ENCODE results near the gene CAMK1D.
A peak's percentile ranks its signal among the peaks of the same experiment; 100 is the strongest.
"Not testable (repeated sequence)": the region's sequence is repeated elsewhere in the genome, so short reads cannot be mapped to it uniquely, and the experiment has no call there.

Gene CAMK1D

GRCh38 chr10:12701696-12702095 is 352.3 kb downstream of the CAMK1D start:
- peak; percentile 81 for DNase-seq (ENCODE audit: low read depth)

DNA sequence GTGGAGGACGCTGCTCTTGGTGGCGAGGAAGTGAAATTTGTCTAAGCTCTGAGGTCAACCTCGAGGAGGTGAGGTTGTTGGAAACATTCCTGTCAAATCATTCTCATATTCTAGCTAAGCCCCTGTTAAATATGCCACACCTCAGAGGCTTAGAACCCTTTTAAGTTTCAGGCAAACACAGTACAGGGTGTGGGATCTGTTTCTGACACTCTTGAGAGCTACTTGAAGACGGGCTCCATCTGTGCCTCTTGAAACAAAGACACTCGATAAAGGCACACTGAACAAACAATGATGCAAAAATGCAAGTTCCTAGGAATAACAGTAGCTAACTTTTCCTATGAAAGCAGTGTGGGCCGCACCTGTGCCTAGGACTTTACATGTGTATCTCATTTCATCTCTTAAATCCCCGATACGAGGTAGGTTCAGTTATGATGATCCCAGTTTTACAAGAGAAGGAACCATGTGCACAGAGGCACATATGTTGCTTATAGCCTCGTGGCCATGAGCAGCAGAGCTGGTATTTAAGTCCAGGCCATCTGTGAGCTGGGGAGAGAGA is 352.9 kb downstream of the CAMK1D start:
- no peak for DNase-seq (ENCODE audit: low read depth)

DNA sequence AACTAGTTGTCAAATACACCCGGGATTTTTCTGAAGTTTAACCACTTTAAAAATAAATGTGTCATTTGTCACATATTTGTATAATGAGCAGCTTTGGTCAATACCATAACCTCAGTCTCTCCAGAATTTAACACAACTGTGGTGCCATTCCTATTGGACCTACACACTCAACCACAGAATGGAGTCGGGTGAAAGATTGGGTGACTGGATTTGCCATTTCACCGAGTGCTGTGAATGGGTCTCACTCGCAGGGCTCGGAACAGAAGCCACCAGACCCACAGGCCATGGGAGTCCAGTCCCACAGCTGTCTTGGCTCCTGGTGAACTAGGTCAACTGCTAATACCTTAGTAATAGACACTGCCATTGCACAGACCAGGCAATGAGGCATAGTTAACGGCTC is 353.8 kb downstream of the CAMK1D start:
- DNase-seq (ENCODE audit: low read depth) = peak; percentile 27

DNA sequence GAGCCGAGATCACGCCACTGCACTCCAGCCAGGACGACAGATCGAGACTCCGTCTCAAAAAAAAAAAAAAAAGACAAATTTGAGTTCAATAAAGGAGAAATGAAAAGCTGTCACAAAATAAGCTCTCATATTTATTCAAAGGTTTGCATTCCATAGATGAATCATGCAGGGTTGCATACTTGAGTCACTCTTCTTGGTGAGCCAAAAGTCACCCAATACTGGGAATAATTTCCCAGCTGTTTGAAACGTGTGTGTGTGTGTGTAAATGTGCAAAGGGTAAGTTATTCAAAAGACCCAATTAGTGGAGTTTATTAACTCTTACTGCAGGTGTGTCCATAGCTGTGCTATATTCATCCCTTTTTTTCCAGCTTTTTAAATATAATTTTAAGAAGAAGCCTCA is 354.5 kb downstream of the CAMK1D start:
- peak; percentile 78 for DNase-seq (ENCODE audit: low read depth)

GRCh38 chr10:12704488-12704887 is 355.1 kb downstream of the CAMK1D start:
- no peak for DNase-seq (ENCODE audit: low read depth)

DNA sequence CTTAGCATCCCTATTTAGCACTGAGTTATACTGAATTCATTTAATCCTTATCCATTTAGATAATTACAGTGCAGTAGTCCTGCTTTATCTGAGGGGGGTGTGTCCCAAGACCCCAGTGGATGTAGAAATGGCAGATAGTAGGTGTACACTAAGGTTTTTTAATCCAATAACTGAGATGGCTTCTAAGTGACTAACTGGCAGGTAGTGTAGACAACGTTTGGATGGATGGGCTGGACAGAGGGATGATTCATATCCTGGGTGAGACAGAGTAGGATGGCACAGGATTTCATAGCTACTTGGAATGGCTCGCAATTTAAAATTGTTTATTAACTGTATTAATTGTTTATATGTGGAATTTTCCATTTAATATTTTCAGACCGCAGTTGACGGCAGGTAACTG is 356.6 kb downstream of the CAMK1D start:
- no peak for DNase-seq (ENCODE audit: low read depth)

DNA sequence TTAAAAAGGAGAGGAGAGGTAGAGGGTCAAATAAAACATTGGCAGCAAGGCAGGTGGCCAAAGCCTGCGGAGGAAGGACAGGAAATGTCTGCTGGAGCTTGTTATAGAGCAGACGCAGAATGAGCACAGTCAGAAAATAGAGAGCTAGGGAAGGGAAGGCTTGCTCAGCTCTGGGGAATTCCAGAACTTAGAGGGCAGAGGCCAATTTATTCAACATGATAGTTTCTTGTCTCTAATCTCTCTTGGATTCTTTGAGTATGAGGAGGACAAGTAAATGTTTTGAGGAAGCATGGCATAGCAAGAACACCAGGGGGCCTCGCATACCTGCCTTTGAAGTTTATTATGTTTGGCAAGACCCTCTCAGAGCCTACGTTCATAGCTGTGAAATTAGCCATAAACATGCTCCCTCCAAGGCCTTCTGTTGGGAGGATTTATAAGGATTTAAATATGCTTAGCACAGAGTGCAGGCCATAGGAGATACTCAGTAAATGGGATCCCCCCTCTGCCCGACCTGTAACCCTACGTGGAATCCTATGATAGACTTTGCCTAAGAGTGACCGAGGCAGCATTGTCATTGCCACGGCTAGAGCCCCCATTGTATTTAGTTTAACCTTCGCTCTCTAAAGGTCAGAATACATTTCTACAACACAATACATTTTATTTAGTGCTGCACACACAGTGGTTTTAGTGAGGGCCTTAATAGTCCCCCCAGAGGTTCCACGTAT is 358.3 kb downstream of the CAMK1D start:
- DNase-seq (ENCODE audit: low read depth) = peak; percentile 94

- DNase-seq (ENCODE audit: low read depth) = peak; percentile 65
Observed at GRCh38 chr10:12709000-12709401, 359.7 kb downstream of the CAMK1D start.

- DNase-seq (ENCODE audit: low read depth) = peak; percentile 68
Observed at GRCh38 chr10:12709521-12709963, 360.2 kb downstream of the CAMK1D start.

GRCh38 chr10:12710157-12710556 is 360.8 kb downstream of the CAMK1D start:
- DNase-seq (ENCODE audit: low read depth) = no peak

DNA sequence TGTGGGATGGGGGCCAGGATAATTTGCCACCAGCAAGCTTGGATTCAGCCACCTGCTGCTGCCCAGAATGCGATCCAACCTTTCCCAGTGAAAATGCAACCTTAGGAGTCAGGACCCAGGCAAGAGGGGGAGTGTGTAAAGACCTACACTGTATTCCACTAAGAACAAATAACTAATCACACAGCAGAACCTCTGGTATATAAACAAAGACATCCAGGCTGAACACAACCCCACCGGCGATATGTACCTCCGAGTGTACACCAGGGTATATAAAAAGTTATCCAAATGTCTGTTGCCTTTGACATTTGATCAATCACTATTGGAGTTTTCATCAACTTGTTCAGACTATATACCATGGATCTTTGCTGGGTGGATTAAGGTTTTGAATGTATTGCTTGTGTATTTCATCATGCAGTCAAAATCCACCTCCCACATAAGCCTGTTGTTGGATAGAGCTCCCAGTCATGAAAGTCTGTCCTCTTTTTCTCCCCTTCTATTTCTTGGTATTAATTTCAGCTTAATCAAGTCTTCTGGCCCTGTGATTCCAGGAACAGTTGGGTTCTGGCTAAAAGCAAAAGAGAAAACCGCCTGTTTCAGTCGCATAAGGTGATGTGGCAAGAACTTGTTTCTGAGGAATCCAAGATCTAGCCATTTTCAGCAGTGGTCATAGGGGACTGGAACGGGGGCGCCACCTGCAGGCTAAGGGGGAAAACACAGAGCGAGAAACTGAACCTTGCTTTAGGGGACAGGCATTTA is 361.4 kb downstream of the CAMK1D start:
- DNase-seq (ENCODE audit: low read depth) = peak; percentile 84

DNA sequence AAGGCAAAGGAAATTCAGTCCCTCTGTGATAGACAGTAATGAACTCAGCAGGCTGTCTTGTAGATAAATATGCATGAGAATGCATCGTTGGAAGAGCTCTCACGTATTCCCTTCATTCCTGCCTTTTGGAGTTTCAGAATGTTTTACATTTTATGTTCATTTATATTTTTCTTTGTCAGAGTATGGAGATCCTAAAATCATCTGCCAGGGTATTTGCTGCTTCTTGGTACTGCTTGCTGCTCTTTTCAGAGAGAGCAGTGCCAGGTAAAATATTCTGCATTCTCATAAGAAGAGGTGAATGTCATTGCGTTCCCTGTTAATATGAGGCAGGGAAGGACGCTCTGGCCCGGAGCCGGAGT is 362.0 kb downstream of the CAMK1D start:
- DNase-seq (ENCODE audit: low read depth) = no peak

GRCh38 chr10:12712293-12712983 is 363.1 kb downstream of the CAMK1D start:
- no peak for DNase-seq (ENCODE audit: low read depth)

DNA sequence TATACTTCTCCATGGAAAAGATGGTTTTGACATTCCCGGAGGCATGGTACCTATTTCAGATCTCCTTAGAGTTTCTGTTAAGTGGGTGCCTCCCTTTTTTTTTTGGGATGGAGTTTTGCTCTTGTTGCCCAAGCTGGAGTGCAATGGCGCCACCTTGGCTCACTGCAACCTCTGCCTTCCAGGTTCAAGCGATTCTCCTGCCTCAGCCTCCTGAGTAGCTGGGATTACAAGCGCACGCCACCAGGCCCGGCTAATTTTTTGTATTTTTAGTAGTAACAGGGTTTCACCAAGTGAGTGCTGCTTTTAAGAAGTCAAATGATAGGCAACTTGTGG is 363.6 kb downstream of the CAMK1D start:
- not testable (repeated sequence) for DNase-seq (ENCODE audit: low read depth)

DNA sequence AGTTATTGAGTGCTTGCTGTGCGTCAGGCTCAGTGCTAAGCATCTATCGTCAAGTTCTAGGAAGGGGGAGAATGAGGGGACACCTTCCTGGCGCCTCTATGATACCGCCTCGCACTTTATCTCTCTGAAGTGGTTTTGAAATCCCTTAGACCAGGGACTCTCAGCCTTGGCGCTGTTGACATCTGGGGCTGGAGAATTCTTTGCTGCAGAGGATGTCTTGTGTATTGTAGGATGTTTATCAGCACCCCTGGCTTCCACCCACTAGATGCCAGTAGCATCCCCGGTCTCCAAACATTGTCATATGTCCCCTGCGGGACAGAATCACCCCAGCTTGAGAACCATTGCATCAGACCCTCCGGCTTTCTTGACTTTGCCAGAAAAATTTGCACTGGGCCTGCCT is 366.7 kb downstream of the CAMK1D start:
- DNase-seq (ENCODE audit: low read depth) = no peak

DNA sequence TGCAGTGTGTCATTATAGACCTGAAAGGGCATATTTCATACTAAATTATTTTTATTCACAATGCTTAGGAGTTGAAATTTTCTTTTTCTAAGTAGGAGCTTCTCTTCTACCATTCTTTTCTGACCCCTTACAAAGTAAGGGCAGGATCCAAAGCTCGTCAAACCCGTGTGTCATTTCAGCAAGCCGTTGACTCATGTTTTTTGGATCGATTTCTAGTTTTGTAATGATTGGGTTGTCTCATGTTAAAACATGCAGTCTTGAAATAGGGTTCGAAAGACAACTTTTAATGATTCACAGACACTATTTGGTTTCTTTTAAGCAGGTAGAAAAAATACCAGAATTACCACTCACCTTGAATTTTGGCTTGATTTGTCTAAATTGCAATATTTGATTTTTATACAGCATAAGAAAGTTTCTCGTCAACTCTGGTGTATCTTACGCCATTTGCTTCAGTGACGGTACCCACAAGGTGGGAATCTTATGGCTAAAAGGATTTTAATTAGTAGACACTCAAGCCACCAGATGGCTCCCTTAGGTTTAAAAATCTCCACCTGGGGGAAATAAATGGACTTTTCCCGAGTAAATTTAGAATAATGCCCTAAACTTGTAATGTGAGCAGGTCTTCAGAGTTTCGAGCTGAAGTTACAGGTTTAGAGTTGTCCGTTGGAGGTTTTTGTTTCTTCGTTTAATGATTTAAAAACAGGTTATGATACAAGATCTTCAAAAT is 368.8 kb downstream of the CAMK1D start:
- no peak for DNase-seq (ENCODE audit: low read depth)

DNA sequence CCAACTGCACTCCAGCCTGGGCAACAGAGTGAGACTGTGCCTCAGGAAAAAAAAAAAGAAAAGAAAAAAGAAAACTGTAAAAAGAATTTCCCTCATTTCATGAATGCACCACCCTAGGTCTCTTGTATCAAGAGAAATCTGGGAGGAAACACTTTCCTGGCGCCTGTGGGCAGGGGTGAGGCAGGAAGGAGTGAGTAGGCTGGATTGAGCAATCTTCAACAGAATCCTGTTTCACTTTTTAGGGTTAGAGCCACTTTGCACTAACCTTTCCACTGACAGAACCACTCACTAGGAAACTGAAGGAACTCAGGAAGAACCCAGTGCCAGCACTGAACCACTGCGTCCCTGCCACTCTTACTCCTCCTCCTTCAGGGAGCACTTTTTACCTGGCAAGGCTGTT is 370.0 kb downstream of the CAMK1D start:
- peak; percentile 23 for DNase-seq (ENCODE audit: low read depth)

DNA sequence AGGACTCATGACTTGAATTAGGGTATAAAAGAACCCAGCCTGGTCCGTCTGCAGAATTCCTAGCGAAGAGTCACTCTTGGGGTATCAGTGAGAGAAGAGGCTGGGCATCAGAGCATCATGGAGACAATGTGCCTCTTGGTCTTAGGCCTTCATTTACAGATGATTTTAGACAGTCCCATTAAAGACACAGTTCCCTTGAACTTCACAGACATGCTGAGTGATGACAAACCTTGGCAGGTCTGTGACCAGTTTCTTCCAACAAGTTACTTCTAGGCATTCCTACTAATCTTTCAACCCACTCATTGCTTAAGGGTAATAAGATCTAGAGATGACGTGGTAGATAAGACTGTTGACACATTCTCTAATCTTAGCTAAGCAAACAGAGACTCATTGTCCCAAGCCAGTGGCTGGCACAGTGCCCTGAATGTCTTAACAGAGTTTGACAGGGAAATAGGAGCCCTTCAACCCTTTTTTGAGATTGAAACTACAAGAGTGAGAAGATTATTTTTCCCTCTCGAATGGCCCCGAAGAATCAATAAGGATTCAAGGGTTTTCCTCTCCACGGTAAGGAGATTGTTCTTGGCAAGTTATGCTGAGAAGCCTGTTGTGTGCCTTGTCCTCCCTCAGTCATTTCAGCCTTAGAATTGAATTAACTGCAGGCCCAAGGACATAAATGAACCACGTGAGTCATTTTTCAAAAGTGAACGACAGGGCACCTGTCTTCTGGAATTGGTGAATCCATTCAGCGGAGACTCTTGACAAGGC is 371.1 kb downstream of the CAMK1D start:
- DNase-seq (ENCODE audit: low read depth) = peak; percentile 82

DNA sequence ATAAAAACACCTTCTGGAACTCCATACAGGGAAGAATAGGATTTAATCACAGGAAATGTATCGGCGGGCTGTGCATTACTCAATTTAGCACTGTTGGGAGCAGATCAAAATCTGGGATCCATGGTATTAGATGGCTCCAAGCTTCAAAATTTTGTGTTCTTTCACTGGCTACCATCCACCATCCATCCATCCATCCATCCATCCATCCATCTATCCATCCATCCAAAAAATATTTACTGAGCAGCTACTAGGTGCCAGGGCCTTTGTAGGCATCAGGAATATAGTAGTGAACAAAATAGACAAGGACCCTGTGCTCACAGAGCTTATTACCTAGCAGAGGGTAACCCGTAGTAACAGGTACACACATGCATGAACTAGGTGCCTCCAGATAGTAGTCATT is 372.0 kb downstream of the CAMK1D start:
- DNase-seq (ENCODE audit: low read depth) = no peak

GRCh38 chr10:12723220-12723619 is 373.9 kb downstream of the CAMK1D start:
- DNase-seq (ENCODE audit: low read depth) = no peak

- no peak for DNase-seq (ENCODE audit: low read depth)
Observed at GRCh38 chr10:12724807-12725579, 375.6 kb downstream of the CAMK1D start.

Measured in EH (cell line).